Thyroid gland (tissue), 4 donors: ENCODE data around the gene ANKMY1. TPM values are rescaled to one million over a fixed set of nuclear protein-coding genes. Genes with fewer than 3 reads are reported as not detected.

Source experiments
- DNase-seq, 2 donors: peaks; one replicate each; pipeline ENCODE4 v3.0.0-alpha.2; 2019
- H3K27ac ChIP-seq, 3 donors: fragments of 200-600 bp; sonication (generic); 1 replicate in 2 of 3; 2 replicates in 1 of 3; pipeline ENCODE4 v1.5.1; 2016 to 2019; ENCODE audit warnings: mild to moderate bottlenecking in 1 of 3, moderate library complexity in 1 of 3
- H3K27me3 ChIP-seq: fragments of 200-600 bp; sonication (generic); one replicate; pipeline ENCODE4 v1.5.1; 2019
- H3K36me3 ChIP-seq, 2 donors: fragments of 200-600 bp; sonication (generic); one replicate each; pipeline ENCODE4 v1.5.1; 2016 to 2019
- H3K4me1 ChIP-seq, 2 donors: fragments of 200-600 bp; sonication (generic); one replicate each; pipeline ENCODE4 v1.5.1; 2017 to 2019
- H3K4me3 ChIP-seq, 3 donors: fragments of 200-600 bp; sonication (generic); replicated peaks in 1 of 3; 1 replicate in 2 of 3; 2 replicates in 1 of 3; pipeline ENCODE4 v1.5.1; 2016; ENCODE audit warnings: mild to moderate bottlenecking in 1 of 3
- H3K9me3 ChIP-seq: fragments of 200-600 bp; sonication (generic); one replicate; pipeline ENCODE4 v1.5.1; 2017
- POLR2A ChIP-seq, 2 donors: fragments of 450-650 bp; IDR thresholded peaks; one replicate each; pipeline ENCODE4 v1.6.1; 2017; ENCODE audit warnings: antibody characterized with exemption in 2 of 2, mild to moderate bottlenecking in 2 of 2, moderate library complexity in 1 of 2
- WGBS, 2 donors: methylation state at CpG; one replicate each; pipeline ENCODE4 v1.1.5; 2017; 5-methylcytosine and 5-hydroxymethylcytosine counted together
- intact Hi-C: fragments of 100-400 bp; cut with DNase I; formaldehyde crosslinking; loops from one replicate; pipeline ENCODE4 v1.15.1; 2023
- total RNA-seq, 4 donors: library from RNA; depleted of rRNA; stranded (reverse); fragments of >200 nt; gene quantifications; one replicate each; pipeline ENCODE4 v1.2.3, GENCODE V29; 2016
- TF ChIP-seq, protein P1 (sequence below), 6 experiments: fragments of 200-600 bp in 3 of 6; fragments of 450-650 bp in 3 of 6; sonication (generic) in 3 of 6; IDR thresholded peaks; one replicate each; pipeline ENCODE4 v1.5.1; 2016 to 2019; ENCODE audit warnings: antibody characterized with exemption in 6 of 6, mild to moderate bottlenecking in 2 of 6, inconsistent platforms in 1 of 6, moderate library complexity in 1 of 6

Gene ANKMY1
- total RNA-seq, 4 donors from 2014 or later, result 17.4 to 24.7 (median 21.0) TPM

GRCh38 chr2:240585101-240585500 is 27.3 kb upstream of the ANKMY1 start:
- Histone ChIP-seq H3K4me3 (peak overlapping the region in 1 of 3 donors; percentile 89), H3K9me3 (no peaks in the 10 kb centered on the region), H3K4me1 (peaks cover 29 to 40% of the 10 kb centered on the region in 2 donors), H3K36me3 (no peaks in the 10 kb centered on the region), H3K27me3 (no peaks in the 10 kb centered on the region), H3K27ac (no peak overlapping the region)
- DNase-seq, result no peak
- TF ChIP-seq, protein P1, sequence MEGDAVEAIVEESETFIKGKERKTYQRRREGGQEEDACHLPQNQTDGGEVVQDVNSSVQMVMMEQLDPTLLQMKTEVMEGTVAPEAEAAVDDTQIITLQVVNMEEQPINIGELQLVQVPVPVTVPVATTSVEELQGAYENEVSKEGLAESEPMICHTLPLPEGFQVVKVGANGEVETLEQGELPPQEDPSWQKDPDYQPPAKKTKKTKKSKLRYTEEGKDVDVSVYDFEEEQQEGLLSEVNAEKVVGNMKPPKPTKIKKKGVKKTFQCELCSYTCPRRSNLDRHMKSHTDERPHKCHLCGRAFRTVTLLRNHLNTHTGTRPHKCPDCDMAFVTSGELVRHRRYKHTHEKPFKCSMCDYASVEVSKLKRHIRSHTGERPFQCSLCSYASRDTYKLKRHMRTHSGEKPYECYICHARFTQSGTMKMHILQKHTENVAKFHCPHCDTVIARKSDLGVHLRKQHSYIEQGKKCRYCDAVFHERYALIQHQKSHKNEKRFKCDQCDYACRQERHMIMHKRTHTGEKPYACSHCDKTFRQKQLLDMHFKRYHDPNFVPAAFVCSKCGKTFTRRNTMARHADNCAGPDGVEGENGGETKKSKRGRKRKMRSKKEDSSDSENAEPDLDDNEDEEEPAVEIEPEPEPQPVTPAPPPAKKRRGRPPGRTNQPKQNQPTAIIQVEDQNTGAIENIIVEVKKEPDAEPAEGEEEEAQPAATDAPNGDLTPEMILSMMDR (IDR thresholded peaks at IDR 0.05), result no peak
- TF ChIP-seq POLR2A (IDR thresholded peaks at IDR 0.05), result no peak
- WGBS, 2 donors, result 90 to 92% methylated on average over 6 of the region's 6 CpGs
- intact Hi-C loops, result no loop called here

- Histone ChIP-seq H3K36me3 (no peaks in the 10 kb centered on the region), H3K9me3 (no peaks in the 10 kb centered on the region), H3K4me3 (no peak overlapping the region), H3K27me3 (no peaks in the 10 kb centered on the region), H3K4me1 (peaks cover 35 to 45% of the 10 kb centered on the region in 2 donors), H3K27ac (no peak overlapping the region)
- TF ChIP-seq POLR2A (IDR thresholded peaks at IDR 0.05), result no peak
- TF ChIP-seq, protein P1 (IDR thresholded peaks at IDR 0.05), result no peak
- intact Hi-C loops, result no loop called here
- WGBS, 2 donors, result 68 to 76% methylated on average over 3 of the region's 4 CpGs
- no peak for DNase-seq
Measured at GRCh38 chr2:240584486-240585031, 26.8 kb upstream of the ANKMY1 start.

- Histone ChIP-seq H3K9me3 (no peaks in the 10 kb centered on the region), H3K36me3 (no peaks in the 10 kb centered on the region), H3K4me1 (peaks cover 36 to 52% of the 10 kb centered on the region in 2 donors), H3K27me3 (no peaks in the 10 kb centered on the region), H3K4me3 (no peak overlapping the region), H3K27ac (no peak overlapping the region)
- DNase-seq, result no peak
- 46 to 51% methylated on average over 4 of the region's 4 CpGs for WGBS, 2 donors
- TF ChIP-seq, protein P1 (IDR thresholded peaks at IDR 0.05), result no peak
- TF ChIP-seq POLR2A (IDR thresholded peaks at IDR 0.05), result no peak
- intact Hi-C loops, result no loop called here
Measured at GRCh38 chr2:240583774-240584173, 26.0 kb upstream of the ANKMY1 start.

DNA sequence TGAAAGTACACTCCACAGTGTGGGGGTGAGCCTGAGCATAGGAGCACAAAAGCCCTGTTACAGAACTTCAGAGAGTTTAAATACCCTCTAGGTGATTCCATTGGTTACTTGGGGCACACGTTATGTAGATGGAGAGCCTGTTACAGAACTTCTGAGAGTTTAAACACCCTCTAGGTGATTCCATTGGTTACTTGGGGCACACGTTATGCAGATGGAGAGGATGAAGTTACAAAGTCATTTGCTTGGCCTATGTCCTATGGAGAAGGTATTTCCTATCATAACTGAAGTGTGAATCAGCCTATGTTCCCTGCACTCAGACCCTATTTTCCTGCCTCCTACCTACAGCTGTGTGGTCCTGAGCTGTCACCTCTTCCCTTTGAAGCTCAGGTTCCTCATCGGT is 25.0 kb upstream of the ANKMY1 start:
- Histone ChIP-seq H3K36me3 (peaks cover 4 to 5% of the 10 kb centered on the region in 2 donors), H3K9me3 (no peaks in the 10 kb centered on the region), H3K27ac (no peak overlapping the region), H3K27me3 (no peaks in the 10 kb centered on the region), H3K4me1 (peaks cover 33 to 44% of the 10 kb centered on the region in 2 donors), H3K4me3 (no peak overlapping the region)
- TF ChIP-seq, protein P1 (IDR thresholded peaks at IDR 0.05), result no peak
- no peak for TF ChIP-seq POLR2A (IDR thresholded peaks at IDR 0.05)
- intact Hi-C loops, result no loop called here
- no peak for DNase-seq
- WGBS, 2 donors, result 86 to 91% methylated on average over 3 of the region's 3 CpGs

GRCh38 chr2:240581811-240582210 is 24.0 kb upstream of the ANKMY1 start:
- intact Hi-C loops, result no loop called here
- Histone ChIP-seq H3K4me3 (no peak overlapping the region), H3K27ac (no peak overlapping the region), H3K4me1 (peaks cover 26 to 37% of the 10 kb centered on the region in 2 donors), H3K36me3 (peaks cover 9 to 15% of the 10 kb centered on the region in 2 donors), H3K27me3 (no peaks in the 10 kb centered on the region), H3K9me3 (no peaks in the 10 kb centered on the region)
- TF ChIP-seq, protein P1 (IDR thresholded peaks at IDR 0.05), result no peak
- no peak for TF ChIP-seq POLR2A (IDR thresholded peaks at IDR 0.05)
- 95% methylated on average over 5 of the region's 5 CpGs for WGBS, 2 donors
- no peak for DNase-seq
